H9 (cell line): ENCODE measurements around the gene YIPF2. TPM values are rescaled to one million over a fixed set of nuclear protein-coding genes. Genes with fewer than 3 reads are reported as not detected.

ENCODE experiments used
- DNase-seq: peaks from one replicate; pipeline ENCODE4 v3.0.0-alpha.2; 2017
- H2AFZ ChIP-seq: one replicate; pipeline ENCODE4 v1.6.1; 2013; ENCODE audit warnings: mild to moderate bottlenecking, low read length, control low read depth, moderate library complexity
- H2AK5ac ChIP-seq: 2 replicates; pipeline ENCODE4 v1.6.1; 2013; ENCODE audit warnings: low read length, control low read depth, mixed read lengths; ENCODE audit not compliant: insufficient read length
- H2BK120ac ChIP-seq: one replicate; pipeline ENCODE4 v1.6.1; 2013; ENCODE audit warnings: low read depth, mild to moderate bottlenecking, low read length, control low read depth, inconsistent platforms; ENCODE audit not compliant: poor library complexity, severe bottlenecking
- H2BK12ac ChIP-seq: 2 replicates; pipeline ENCODE4 v1.6.1; 2013; ENCODE audit warnings: low read length, control low read depth, mixed read lengths, low read depth; ENCODE audit not compliant: insufficient read length
- H2BK15ac ChIP-seq: 2 replicates; pipeline ENCODE4 v1.6.1; 2013; ENCODE audit warnings: low read depth, low read length, control low read depth
- H2BK20ac ChIP-seq: one replicate; pipeline ENCODE4 v1.6.1; 2013; ENCODE audit warnings: low read depth, mild to moderate bottlenecking, low read length, control low read depth, inconsistent platforms; ENCODE audit not compliant: poor library complexity, severe bottlenecking
- H2BK5ac ChIP-seq: 2 replicates; pipeline ENCODE4 v1.6.1; 2013; ENCODE audit warnings: low read length, control low read depth, mixed read lengths; ENCODE audit not compliant: insufficient read length
- H3K14ac ChIP-seq: 2 replicates; pipeline ENCODE4 v1.6.1; 2013; ENCODE audit warnings: low read length, control low read depth; ENCODE audit not compliant: insufficient read depth
- H3K18ac ChIP-seq: 2 replicates; pipeline ENCODE4 v1.6.1; 2013; ENCODE audit warnings: low read depth, mild to moderate bottlenecking, mixed read lengths, low read length, control low read depth; ENCODE audit not compliant: insufficient read length
- H3K23ac ChIP-seq: 2 replicates; pipeline ENCODE4 v1.6.1; 2013; ENCODE audit warnings: low read length, control low read depth, mixed read lengths, low read depth; ENCODE audit not compliant: insufficient read length
- H3K23me2 ChIP-seq: 2 replicates; pipeline ENCODE4 v1.6.1; 2013; ENCODE audit warnings: low read depth, mild to moderate bottlenecking, mixed read lengths, low read length, control low read depth; ENCODE audit not compliant: insufficient read length, poor library complexity, severe bottlenecking
- H3K27ac ChIP-seq: 2 replicates; pipeline ENCODE4 v1.5.1; 2013; ENCODE audit warnings: low read length, control low read depth, mixed read lengths, low read depth; ENCODE audit not compliant: insufficient read length
- H3K27me3 ChIP-seq: 2 replicates; pipeline ENCODE4 v1.6.1; 2013; ENCODE audit warnings: low read length, control low read depth, inconsistent platforms; ENCODE audit not compliant: insufficient read depth
- H3K4ac ChIP-seq: 2 replicates; pipeline ENCODE4 v1.6.1; 2013; ENCODE audit warnings: low read depth, mild to moderate bottlenecking, control low read depth, inconsistent platforms, low read length, moderate library complexity
- H3K4me1 ChIP-seq: 2 replicates; pipeline ENCODE4 v1.6.1; 2013; ENCODE audit warnings: low read length, control low read depth, inconsistent platforms; ENCODE audit not compliant: insufficient read depth
- H3K4me2 ChIP-seq: 2 replicates; pipeline ENCODE4 v1.6.1; 2013; ENCODE audit warnings: low read length, control low read depth, mixed read lengths; ENCODE audit not compliant: insufficient read length, insufficient read depth
- H3K56ac ChIP-seq: 2 replicates; pipeline ENCODE4 v1.6.1; 2013; ENCODE audit warnings: low read depth, mild to moderate bottlenecking, mixed read lengths, low read length, control low read depth; ENCODE audit not compliant: insufficient read length
- H3K79me1 ChIP-seq: 2 replicates; pipeline ENCODE4 v1.6.1; 2013; ENCODE audit warnings: low read depth, mild to moderate bottlenecking, moderate library complexity, low read length, control low read depth, inconsistent platforms; ENCODE audit not compliant: insufficient read depth, poor library complexity, severe bottlenecking
- H3K79me2 ChIP-seq: 2 replicates; pipeline ENCODE4 v1.6.1; 2013; ENCODE audit warnings: low read length, control low read depth, inconsistent platforms; ENCODE audit not compliant: insufficient read depth
- H3K9ac ChIP-seq: 2 replicates; pipeline ENCODE4 v1.6.1; 2013; ENCODE audit warnings: low read length, control low read depth, mixed read lengths; ENCODE audit not compliant: insufficient read length; ENCODE audit errors: extremely low read depth
- H3K9me3 ChIP-seq: one replicate; pipeline ENCODE4 v1.6.1; 2013; ENCODE audit warnings: low read depth, low read length, inconsistent platforms; ENCODE audit not compliant: control insufficient read depth
- H3T11ph ChIP-seq: one replicate; pipeline ENCODE4 v1.6.1; 2013; ENCODE audit warnings: mild to moderate bottlenecking, low read length, control low read depth, inconsistent platforms
- H4K20me1 ChIP-seq: one replicate; pipeline ENCODE4 v1.6.1; 2013; ENCODE audit not compliant: control insufficient read depth, insufficient read length, insufficient read depth
- H4K5ac ChIP-seq: 2 replicates; pipeline ENCODE4 v1.6.1; 2013; ENCODE audit warnings: low read depth, mild to moderate bottlenecking, mixed read lengths, low read length, control low read depth; ENCODE audit not compliant: insufficient read length
- H4K8ac ChIP-seq: replicated peaks from 2 replicates; pipeline ENCODE4 v1.6.1; 2013; ENCODE audit warnings: low read length, control low read depth, mixed read lengths, low read depth; ENCODE audit not compliant: insufficient read length
- H4K91ac ChIP-seq: 2 replicates; pipeline ENCODE4 v1.6.1; 2013; ENCODE audit warnings: low read depth, mild to moderate bottlenecking, moderate library complexity, mixed read lengths, low read length, control low read depth; ENCODE audit not compliant: insufficient read length
- H3K27ac Mint-ChIP-seq, 3 experiments: 2 replicates in 2 of 3; 3 replicates in 1 of 3; pipeline ENCODE4 v1.8.0; 2020 to 2021; ENCODE audit warnings: mixed read lengths in 3 of 3, mild to moderate bottlenecking in 1 of 3, moderate library complexity in 1 of 3
- H3K27me3 Mint-ChIP-seq: 2 replicates; pipeline ENCODE4 v1.8.0; 2021; ENCODE audit warnings: low read depth, mild to moderate bottlenecking, moderate library complexity, mixed read lengths
- H3K36me3 Mint-ChIP-seq, 3 experiments: 2 replicates in 2 of 3; 3 replicates in 1 of 3; pipeline ENCODE4 v1.8.0; 2020 to 2021; ENCODE audit warnings: low read depth in 3 of 3, mixed read lengths in 3 of 3; ENCODE audit not compliant: insufficient read depth in 1 of 3
- H3K4me1 Mint-ChIP-seq, 2 experiments: 2 replicates each; pipeline ENCODE4 v1.8.0; 2020; ENCODE audit warnings: mixed read lengths in 2 of 2
- H3K4me3 Mint-ChIP-seq, 2 experiments: 2 replicates in 1 of 2; 3 replicates in 1 of 2; pipeline ENCODE4 v1.8.0; 2020 to 2021; ENCODE audit warnings: mild to moderate bottlenecking in 2 of 2, mixed read lengths in 2 of 2, moderate library complexity in 1 of 2
- H3K9me3 Mint-ChIP-seq, 2 experiments: 2 replicates in 1 of 2; 3 replicates in 1 of 2; pipeline ENCODE4 v1.8.0; 2020; ENCODE audit warnings: mild to moderate bottlenecking in 2 of 2, mixed read lengths in 2 of 2, moderate library complexity in 1 of 2
- WGBS: extraction: QIAGEN DNeasy Blood & Tissue Kit; methylation state at CpG from one replicate; pipeline ENCODE4 v1.1.7; 2013; ENCODE audit warnings: missing lambda C conversion rate, low lambda C conversion rate, mixed read lengths; ENCODE audit not compliant: insufficient read length; ENCODE audit errors: extremely low coverage; 5-methylcytosine and 5-hydroxymethylcytosine counted together
- total RNA-seq: library from RNA; stranded (reverse); gene quantifications from 2 replicates; pipeline ENCODE4 v1.2.1, GENCODE V29; 2021
- TF ChIP-seq, protein P1 (sequence below): fragments of 200-600 bp; sonication (generic); conservative IDR thresholded peaks from 3 replicates; pipeline ENCODE4 v1.8.0; 2021; ENCODE audit warnings: antibody characterized with exemption, mild to moderate bottlenecking

Gene YIPF2
- total RNA-seq, 1 experiment from 2014 or later, result 58.2 TPM

DNA sequence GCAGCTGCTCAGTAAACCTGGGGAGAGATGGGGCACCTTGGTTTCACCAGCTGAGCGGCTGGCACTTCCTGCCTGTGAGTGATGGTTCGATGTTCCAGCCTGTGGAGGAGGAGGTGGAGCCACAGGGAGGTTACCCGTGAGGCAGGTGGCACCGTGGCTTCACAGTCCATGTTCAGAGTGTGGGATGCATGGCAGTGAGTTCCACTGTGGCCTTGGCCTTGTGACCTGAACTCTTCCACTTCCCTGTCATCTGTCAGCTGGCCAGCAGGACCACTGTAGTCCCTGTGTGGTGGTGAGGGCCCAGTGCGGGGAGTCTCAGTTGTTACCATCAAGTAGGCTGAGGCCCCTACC lies 49.3 kb upstream of the YIPF2 start:
- H3K18ac ChIP-seq, result no peak overlapping the region
- Mint-ChIP-seq H3K27ac (peak overlapping the region in 1 of 3 experiments; percentile 52; a peak in 2 of 7 replicates), H3K27me3 (no peaks in the 10 kb centered on the region), H3K4me1 (peaks cover 14 to 27% of the 10 kb centered on the region in 2 experiments), H3K36me3 (peaks cover 18 to 31% (median 19%) of the 10 kb centered on the region in 3 experiments), H3K9me3 (peaks cover 5 to 6% of the 10 kb centered on the region in 2 experiments; a peak in 4 of 5 replicates), H3K4me3 (no peak overlapping the region)
- no peak overlapping the region for H3K4ac ChIP-seq
- H2BK20ac ChIP-seq, result no peak overlapping the region
- no peaks in the 10 kb centered on the region for H3K27me3 ChIP-seq
- H3T11ph ChIP-seq, result no peak overlapping the region
- TF ChIP-seq, protein P1, sequence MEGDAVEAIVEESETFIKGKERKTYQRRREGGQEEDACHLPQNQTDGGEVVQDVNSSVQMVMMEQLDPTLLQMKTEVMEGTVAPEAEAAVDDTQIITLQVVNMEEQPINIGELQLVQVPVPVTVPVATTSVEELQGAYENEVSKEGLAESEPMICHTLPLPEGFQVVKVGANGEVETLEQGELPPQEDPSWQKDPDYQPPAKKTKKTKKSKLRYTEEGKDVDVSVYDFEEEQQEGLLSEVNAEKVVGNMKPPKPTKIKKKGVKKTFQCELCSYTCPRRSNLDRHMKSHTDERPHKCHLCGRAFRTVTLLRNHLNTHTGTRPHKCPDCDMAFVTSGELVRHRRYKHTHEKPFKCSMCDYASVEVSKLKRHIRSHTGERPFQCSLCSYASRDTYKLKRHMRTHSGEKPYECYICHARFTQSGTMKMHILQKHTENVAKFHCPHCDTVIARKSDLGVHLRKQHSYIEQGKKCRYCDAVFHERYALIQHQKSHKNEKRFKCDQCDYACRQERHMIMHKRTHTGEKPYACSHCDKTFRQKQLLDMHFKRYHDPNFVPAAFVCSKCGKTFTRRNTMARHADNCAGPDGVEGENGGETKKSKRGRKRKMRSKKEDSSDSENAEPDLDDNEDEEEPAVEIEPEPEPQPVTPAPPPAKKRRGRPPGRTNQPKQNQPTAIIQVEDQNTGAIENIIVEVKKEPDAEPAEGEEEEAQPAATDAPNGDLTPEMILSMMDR, result no peak
- H3K9ac ChIP-seq, result no peak overlapping the region
- H3K14ac ChIP-seq, result no peak overlapping the region
- H3K79me1 ChIP-seq, result peaks cover 3% of the 10 kb centered on the region
- no CpG with 5 or more reads among the region's 5 CpGs for WGBS
- peaks cover 3% of the 10 kb centered on the region for H3K23me2 ChIP-seq
- H3K56ac ChIP-seq, result no peak overlapping the region
- no peak overlapping the region for H3K23ac ChIP-seq
- H3K4me2 ChIP-seq, result no peak overlapping the region
- H3K9me3 ChIP-seq, result no peaks in the 10 kb centered on the region
- H2AK5ac ChIP-seq, result no peak overlapping the region
- no peak for DNase-seq
- H4K8ac ChIP-seq, result no peak overlapping the region
- no peak overlapping the region for H2AFZ ChIP-seq
- H2BK15ac ChIP-seq, result no peak overlapping the region
- no peak overlapping the region for H4K91ac ChIP-seq
- H2BK5ac ChIP-seq, result no peak overlapping the region
- peaks cover 50% of the 10 kb centered on the region; the same call in 1 of the 2 replicates for H3K79me2 ChIP-seq
- H2BK12ac ChIP-seq, result no peak overlapping the region
- H4K20me1 ChIP-seq, result peaks cover 5% of the 10 kb centered on the region
- no peaks in the 10 kb centered on the region for H3K4me1 ChIP-seq
- no peak overlapping the region for H3K27ac ChIP-seq
- H4K5ac ChIP-seq, result no peak overlapping the region
- no peak overlapping the region for H2BK120ac ChIP-seq
